Astrocyte of the cerebellum (primary cell): ENCODE measurements around the gene STAT4.

Experiments used
- DNase-seq: peaks from one replicate; pipeline ENCODE4 v3.0.0-alpha.2; 2011; ENCODE audit warnings: low read depth
- H3K4me3 ChIP-seq: 2 replicates; pipeline ENCODE4 v1.5.1; 2011; ENCODE audit warnings: mild to moderate bottlenecking, low read depth, low read length, moderate library complexity
- CTCF ChIP-seq: IDR thresholded peaks from 2 replicates; pipeline ENCODE4 v1.5.1; 2012; ENCODE audit warnings: low read length, low read depth, moderate library complexity, mild to moderate bottlenecking; ENCODE audit errors: missing control alignments
- in situ Hi-C: cut with HindIII; loops from 2 replicates; pipeline ENCODE4 v1.10.0; 2017; ENCODE audit warnings: low sequenced_read_pairs

STAT4 gene

GRCh38 chr2:191015239-191015638 lies 135.6 kb downstream of the STAT4 start:
- no peak for DNase-seq
- H3K4me3 ChIP-seq: no peak overlapping the region
- no peak for TF ChIP-seq CTCF
- in situ Hi-C loops: no loop called here

- peak overlapping the region; percentile 78 for H3K4me3 ChIP-seq
- in situ Hi-C loops: no loop called here
- DNase-seq: no peak
- no peak for TF ChIP-seq CTCF
Observed at GRCh38 chr2:191014653-191015020, 136.2 kb downstream of the STAT4 start.

GRCh38 chr2:191013932-191014652 lies 136.7 kb downstream of the STAT4 start, which contains the start of gene STAT1:
STAT1 (minus strand) TSS chr2:191014171; CDS start chr2:191010003, 4,168 bp downstream.
- in situ Hi-C loops: no loop called here
- TF ChIP-seq CTCF: no peak

GRCh38 chr2:191013682-191013931 lies 137.2 kb downstream of the STAT4 start:
- peak overlapping the region; percentile 78 for H3K4me3 ChIP-seq

More at GRCh38 chr2:191013932-191014652, 136.7 kb downstream of the STAT4 start, which contains the start of gene STAT1:
- peak; percentile 74 for DNase-seq
- H3K4me3 ChIP-seq: peak within 1 kb of the TSS; percentile 78

GRCh38 chr2:191012845-191013681 lies 137.7 kb downstream of the STAT4 start:
- DNase-seq: no peak
- in situ Hi-C loops: no loop called here
- H3K4me3 ChIP-seq: peak overlapping the region; percentile 78
- TF ChIP-seq CTCF: no peak

More at GRCh38 chr2:191013682-191013931, 137.2 kb downstream of the STAT4 start:
- in situ Hi-C loops: no loop called here
- no peak for TF ChIP-seq CTCF
- no peak for DNase-seq

GRCh38 chr2:191012346-191012745 lies 138.4 kb downstream of the STAT4 start:
- DNase-seq: no peak
- TF ChIP-seq CTCF: no peak
- peak overlapping the region; percentile 78 for H3K4me3 ChIP-seq
- in situ Hi-C loops: no loop called here
